Ramos (cell line): ENCODE measurements around the gene FCHO1.

Experiments used
- in situ Hi-C: fragments of 300-500 bp; cut with MboI; formaldehyde crosslinking; loops from one replicate; pipeline ENCODE4 v1.14.3; 2022; ENCODE audit warnings: low sequenced_read_pairs; ENCODE audit not compliant: unreplicated experiment

The FCHO1 gene, protein sequence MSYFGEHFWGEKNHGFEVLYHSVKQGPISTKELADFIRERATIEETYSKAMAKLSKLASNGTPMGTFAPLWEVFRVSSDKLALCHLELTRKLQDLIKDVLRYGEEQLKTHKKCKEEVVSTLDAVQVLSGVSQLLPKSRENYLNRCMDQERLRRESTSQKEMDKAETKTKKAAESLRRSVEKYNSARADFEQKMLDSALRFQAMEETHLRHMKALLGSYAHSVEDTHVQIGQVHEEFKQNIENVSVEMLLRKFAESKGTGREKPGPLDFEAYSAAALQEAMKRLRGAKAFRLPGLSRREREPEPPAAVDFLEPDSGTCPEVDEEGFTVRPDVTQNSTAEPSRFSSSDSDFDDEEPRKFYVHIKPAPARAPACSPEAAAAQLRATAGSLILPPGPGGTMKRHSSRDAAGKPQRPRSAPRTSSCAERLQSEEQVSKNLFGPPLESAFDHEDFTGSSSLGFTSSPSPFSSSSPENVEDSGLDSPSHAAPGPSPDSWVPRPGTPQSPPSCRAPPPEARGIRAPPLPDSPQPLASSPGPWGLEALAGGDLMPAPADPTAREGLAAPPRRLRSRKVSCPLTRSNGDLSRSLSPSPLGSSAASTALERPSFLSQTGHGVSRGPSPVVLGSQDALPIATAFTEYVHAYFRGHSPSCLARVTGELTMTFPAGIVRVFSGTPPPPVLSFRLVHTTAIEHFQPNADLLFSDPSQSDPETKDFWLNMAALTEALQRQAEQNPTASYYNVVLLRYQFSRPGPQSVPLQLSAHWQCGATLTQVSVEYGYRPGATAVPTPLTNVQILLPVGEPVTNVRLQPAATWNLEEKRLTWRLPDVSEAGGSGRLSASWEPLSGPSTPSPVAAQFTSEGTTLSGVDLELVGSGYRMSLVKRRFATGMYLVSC

DNA sequence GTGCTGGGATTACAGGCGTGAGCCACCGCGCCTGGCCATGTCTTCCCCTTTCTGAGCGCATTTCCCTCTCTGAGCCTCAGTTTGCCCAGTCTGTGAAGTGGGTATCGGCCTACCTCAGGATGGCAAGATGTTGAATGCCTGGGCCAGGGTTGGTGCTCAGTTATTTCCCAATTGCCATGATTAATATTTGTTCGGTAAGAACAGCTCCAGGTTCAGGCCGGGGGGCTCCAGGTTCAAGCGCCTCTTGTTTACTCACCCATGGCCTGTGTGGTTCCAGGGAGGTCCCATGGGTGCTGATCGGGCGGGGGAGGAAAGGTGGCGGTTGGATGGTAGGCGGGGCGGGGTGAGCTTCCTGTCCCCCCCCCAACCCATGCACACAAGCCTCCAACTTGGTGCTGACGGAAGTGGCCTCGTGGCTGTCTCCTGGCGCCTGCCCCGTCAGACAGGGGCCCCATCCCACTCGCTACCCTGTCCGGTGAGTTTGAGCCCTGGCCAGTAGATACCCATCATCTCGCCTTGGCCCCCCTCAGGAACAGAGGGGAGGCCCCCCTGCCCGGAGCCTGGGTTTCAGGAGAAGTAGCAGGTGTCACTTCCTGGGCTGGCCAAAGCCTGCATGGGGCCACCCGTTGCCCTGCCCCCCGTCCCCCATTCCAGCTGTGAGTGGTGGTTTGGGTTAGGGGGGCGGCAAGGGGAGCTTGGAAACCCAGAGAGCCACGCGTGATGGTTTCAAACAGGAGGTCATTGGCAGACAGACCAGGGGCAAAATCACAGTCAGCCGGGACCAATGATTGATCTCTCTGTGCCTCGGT, at the start of gene FCHO1:
TSS of gene FCHO1 (plus strand) at position 375 of the 809 bp plus-strand sequence. CDS start 3,688 bp downstream, outside the sequence.
- in situ Hi-C loops = no loop called here

DNA sequence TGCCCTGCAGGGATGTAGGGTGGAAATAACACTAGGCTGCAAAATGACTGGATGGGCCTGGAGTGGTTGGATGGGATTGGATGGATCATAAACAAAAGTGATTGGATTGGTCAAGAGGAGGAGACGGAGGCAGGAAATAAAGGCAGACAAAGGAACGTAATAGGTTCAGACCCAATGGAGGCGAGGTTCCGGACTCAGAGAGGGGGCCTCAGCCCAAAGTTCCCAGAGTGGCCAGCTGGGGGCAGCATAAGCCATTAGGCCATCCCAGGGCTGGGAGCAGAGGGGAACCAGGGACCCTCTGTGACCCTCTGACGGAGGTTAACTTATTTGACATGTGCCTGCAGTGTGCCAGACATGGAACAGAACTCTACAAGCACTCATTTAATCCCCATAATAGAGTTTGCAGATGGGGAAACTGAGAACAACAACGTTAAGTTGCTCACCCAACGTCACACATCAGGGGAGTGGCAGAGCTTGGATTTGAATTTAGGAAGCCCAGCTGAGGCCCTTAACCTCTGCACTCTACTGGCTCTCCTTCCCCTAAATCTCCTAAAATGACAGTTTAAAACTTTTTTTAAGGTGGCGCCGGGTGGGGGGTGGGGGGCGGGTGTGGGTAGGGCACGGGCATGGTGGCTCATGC, 47.3 kb upstream of the FCHO1 start:
- in situ Hi-C loops = loop anchor here (10.0 kb wide), 1 partner anchor 151 kb away; the partner anchor contains the start of gene RPL18A

DNA sequence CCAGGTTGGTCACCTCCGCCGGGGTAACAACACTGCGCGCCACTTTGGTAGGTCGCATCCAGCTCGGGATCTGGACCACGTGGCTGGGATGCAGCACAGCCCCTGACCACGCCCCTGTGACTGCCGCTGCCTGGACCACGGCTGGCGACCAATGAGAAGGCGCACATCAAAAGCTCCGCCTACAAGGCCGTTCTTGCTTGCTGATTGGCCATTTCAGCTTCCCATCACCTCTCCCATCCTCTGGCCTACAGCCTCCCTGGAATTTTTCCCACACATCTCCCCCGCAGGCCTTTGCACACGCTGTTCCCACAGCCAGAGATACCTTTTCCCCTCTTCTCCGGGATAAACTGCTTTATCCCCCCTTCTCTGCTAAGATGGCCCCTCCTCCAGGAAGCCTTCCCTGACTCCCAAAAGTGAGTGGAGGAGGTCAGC, 44.5 kb upstream of the FCHO1 start:
- in situ Hi-C loops = loop anchor here (10.0 kb wide), 1 partner anchor 148 kb away; the partner anchor contains the start of gene RPL18A

DNA sequence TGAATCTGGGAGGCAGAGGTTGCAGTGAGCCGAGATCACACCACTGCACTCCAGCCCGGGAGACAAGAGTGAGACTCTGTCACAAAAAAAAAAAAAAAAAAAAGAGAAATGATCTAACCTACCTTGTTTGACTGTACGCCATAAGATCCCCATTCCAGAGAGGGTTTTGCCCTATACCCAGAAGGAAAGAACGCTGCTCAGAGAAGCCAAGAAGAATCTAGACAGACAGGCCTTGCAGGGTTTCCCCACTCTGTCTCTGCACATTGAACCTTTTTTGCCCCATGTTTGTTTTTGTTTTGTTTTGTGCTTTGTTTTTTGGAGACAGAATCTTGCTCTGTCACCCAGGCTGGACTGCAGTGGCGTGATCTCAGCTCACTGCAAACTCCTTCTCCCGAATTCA, 39.4 kb upstream of the FCHO1 start:
- in situ Hi-C loops = no loop called here

DNA sequence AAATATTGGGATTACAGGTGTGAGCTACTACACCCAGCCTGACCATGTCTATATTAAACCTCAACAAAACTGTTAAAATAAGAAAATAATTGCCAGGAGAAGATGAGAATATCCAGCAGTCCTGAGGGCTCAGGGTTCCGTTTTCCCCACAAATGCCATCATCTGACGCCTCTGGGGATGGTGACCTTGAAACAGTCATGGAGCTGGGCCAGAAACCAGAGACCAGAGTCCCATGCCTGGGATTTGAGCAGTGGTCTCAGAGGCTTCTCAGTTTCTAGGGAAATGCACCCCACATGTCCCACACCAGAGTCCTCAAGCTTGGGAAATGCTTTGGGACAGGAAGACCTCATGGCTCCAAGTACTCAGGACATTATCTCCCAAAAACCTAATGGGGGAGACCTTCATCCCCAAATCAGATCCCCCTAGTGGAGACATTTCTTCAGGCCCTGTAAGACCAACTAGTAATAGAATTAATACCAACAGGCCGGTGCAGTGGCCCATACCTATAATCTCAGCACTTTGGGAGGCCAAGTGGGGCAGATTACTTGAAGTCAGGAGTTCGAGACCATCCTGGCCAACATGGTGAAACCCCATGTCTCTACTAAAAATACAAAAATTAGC, 34.9 kb upstream of the FCHO1 start:
- in situ Hi-C loops = no loop called here

DNA sequence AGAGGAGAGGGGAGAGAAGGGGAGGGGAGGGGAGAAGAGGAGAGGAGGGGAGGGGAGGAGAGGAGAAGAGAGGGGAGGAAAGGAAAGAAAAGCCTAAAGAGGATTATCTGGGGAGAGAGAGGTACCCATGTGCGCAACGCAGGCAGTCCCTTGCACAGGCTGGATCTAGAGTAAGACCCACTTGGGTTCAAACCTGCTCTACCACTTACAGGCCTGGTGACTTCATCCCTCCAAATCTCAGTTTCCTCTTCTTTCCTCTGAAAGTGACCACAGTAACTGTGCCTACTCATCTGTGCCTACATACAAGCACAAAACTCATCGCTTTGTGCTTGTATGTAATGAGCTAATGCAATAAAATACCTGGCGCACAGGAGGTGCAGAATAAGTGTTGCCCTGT, 32.7 kb upstream of the FCHO1 start:
- in situ Hi-C loops = no loop called here

DNA sequence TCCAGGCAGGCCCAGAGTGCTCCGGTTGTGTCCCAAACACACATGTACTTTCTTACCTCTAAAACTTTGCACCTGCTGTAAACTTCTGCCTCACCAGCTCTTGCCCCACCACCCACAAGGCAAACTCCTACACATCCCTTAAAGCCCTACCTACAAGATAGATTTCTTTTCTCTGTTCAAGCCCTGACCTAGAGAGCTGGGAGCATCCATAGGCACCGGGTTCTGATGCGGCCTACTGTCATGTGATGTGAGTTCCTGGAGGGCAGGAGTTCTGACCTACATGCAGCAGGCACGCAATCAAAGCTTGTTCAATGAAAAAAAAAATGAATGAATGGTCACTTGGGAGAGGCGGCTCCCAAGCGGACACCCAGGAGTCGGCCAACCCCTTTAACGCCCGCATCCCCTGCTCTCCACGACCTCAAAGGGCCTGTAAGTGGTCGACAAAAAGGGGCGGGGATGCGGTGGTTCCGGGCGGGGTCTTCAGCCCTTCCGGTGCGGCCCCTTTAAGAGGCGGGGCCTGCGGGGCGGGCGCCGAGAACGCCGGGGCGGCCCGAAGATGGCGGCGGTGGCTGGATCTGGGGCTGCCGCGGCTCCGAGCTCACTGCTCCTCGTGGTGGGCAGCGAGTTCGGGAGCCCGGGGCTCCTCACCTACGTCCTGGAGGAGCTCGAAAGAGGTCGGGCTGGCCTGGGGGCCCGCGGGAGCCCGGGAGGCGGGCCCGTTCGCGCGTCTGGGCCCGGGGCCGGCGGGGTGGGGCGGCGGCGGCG, 32.1 kb upstream of the FCHO1 start, which contains the start of gene MAP1S:
TSS of gene MAP1S (plus strand) at position 534 of the 765 bp plus-strand sequence. CDS start at position 557, 23 bp downstream.
- in situ Hi-C loops = no loop called here

DNA sequence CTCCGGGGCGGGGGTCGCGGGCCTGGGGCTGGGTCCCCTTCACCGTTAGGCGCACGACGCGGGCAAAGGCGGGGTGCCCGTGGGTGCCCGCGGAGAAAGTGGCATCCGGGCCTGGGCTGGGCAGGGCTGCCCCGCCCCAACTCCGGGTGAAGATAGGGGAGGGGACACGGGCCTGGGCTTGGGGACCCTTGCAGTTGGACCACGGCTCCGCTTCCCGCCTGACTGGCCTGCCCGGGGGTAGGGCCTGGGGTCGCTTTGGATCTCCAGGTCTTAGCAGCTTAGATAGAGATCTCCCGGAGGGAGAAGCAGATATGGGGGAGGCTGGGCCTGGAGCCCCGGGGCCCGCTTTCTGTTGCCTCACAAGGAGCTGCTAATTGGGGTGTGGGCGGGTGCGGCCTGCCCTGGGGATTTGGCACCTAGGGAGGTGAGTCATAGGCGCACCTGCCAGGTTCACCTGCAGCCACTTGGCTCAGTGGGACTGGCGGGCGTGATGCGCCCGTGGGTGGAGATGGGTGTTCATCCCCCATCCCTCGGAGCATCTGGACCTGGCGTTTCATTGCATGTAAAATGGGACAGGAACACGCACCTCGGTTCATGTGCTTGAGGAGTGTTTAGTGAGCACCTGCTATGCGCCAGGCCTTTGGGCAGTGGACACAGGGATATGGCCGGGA, 31.4 kb upstream of the FCHO1 start:
- in situ Hi-C loops = loop anchor here (5.0 kb wide), 1 partner anchor 47 kb away; no protein-coding TSS in a partner anchor

DNA sequence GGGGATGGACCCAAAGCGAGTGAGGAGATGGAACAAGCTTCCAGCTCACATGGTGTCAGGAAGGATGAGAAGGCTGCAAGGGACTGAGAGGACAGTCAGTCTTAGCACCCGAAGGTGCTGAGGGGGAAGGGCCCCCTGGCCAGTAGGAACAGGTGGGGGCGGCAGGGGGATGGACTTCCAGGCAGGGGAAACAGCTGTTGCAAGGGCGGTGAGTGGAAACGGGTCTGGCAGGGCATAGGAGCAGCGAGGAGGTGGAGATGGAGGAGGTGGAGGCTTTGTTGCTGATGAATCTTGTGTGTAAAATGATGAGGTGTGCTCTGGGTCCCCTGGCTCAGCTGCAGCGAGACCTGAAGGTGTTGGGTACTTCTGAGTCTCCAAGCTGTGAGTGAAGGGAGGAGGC, 30.8 kb upstream of the FCHO1 start:
- in situ Hi-C loops = loop anchor here (5.0 kb wide), 1 partner anchor 47 kb away; no protein-coding TSS in a partner anchor

DNA sequence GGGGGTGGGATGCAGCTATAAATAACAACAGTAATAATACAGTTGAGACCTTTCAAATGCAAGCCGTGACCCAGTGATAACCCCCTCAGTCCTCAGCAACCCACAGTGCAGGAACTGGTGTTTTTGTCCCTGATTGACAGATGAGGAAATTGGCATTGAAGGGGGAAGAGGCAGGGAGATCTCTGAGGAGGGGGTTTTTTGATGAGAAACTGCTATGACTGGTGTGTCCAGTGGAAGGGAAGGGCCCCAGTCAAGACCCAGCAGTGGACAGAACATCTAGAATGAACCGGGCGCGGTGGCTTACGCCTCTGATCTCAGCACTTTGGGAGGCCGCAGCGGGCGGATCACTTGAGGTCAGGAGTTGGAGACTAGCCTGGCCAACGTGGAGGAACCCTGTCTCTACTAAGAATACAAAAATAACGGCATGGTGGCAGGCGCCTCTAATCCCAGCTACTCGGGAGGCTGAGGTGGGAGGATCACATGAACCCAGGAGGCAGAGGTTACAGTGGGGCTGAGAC, 30.1 kb upstream of the FCHO1 start:
- in situ Hi-C loops = loop anchor here (5.0 kb wide), 1 partner anchor 46 kb away; no protein-coding TSS in a partner anchor

DNA sequence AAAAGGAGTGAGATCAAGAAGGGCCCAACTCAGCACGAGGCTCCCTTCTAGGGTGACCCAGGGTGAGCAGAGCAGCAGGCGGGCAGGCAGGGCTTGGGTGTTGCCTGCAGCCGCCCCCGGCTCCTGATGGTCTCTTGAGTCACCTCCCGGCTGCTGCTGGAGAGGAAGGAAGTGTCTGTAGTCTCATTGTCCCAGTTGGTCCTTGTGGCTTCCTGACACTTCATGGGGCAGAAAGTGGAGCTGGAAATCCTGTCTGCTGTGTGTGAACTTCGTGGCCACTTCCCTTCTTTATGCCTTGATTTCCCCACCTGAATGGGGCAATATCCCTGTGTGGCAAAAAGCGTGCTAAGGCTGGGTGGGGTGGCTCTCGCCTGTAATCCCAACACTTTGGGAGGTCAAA, 29.5 kb upstream of the FCHO1 start:
- in situ Hi-C loops = loop anchor here (5.0 kb wide), 1 partner anchor 45 kb away; no protein-coding TSS in a partner anchor

DNA sequence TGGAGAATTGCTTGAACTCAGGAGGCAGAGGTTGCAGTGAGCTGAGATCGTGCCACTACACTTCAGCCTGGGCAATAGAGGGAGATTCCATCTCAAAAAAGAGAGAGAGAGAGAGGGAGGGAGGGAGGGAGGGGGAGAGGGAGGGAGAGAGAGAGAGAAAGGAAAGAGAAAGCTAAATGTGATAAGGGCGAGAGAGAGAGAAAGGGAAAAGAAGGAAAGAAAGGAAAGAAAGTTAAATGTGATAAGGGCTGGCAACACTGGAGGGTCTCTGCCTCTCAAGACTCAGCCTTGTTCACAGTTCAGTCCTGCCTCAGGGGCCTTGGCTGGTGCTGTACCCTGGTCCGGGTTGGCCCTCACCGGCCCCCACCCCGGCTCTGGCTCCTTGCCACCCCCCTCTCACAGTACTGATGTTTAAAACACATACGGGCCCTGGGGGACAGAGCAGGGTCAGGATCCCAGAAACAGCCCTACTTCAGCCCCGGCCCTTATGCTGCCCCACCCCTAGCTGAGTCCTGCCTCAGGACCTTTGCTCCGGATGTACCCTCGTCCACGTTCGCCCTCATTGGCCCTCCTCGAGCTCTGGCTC, 28.5 kb upstream of the FCHO1 start:
- in situ Hi-C loops = loop anchor here (5.0 kb wide), 1 partner anchor 45 kb away; no protein-coding TSS in a partner anchor

DNA sequence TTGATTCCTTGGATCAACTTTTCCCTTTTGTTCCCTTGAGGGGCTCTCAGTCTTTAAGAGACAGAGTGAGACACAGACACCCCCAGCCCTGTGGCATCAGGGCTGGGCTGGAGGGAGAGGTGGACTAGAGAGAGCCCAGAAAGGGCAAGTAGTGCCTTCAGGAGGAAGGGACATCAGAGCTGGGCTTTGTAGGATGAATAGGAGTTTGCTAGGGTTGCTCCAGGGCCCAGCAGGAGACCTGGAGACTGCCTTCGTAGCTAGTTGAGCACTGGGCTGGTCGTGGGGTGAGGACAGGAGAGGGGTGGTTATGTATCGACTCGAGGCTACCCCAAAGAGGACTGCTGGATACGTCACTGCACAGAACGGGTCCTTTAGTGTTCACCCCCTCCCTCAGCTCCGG, 26.6 kb upstream of the FCHO1 start:
- in situ Hi-C loops = loop anchor here (5.0 kb wide), 1 partner anchor 43 kb away; no protein-coding TSS in a partner anchor

DNA sequence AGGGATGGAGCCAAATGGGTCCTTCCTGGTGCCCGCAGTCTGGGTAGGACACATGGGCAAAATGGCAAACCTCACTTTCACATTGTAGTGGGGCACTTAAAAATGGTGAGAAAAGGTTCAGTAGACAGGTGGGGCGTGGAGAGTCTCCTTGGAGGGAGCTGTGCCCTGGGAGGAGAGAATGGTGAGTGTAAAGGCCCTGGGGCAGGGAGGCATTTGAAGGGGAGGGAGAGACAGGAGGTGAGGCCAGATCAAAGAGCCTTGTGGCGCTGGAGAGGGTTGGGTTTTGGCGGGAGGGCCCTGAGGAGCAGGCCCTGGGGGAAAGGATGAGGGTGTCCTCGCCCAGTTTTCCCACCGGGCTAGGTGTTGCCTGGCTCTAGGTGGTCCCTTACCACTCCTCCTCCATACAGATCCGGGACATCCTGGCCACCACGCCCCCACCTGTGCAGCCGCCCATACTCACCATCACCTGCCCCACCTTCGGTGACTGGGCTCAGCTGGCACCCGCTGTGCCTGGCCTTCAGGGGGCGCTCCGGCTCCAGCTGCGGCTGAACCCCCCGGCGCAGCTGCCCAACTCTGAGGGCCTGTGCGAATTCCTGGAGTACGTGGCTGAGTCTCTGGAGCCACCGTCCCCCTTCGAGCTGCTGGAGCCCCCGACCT, 25.7 kb upstream of the FCHO1 start:
- in situ Hi-C loops = no loop called here

DNA sequence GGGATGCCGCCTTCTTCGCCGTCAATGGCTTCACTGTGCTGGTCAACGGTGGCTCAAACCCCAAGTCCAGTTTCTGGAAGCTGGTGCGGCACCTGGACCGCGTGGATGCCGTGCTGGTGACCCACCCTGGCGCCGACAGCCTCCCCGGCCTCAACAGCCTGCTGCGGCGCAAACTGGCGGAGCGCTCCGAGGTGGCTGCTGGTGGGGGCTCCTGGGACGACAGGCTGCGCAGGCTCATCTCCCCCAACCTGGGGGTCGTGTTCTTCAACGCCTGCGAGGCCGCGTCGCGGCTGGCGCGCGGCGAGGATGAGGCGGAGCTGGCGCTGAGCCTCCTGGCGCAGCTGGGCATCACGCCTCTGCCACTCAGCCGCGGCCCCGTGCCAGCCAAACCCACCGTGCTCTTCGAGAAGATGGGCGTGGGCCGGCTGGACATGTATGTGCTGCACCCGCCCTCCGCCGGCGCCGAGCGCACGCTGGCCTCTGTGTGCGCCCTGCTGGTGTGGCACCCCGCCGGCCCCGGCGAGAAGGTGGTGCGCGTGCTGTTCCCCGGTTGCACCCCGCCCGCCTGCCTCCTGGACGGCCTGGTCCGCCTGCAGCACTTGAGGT, 25.0 kb upstream of the FCHO1 start:
- in situ Hi-C loops = no loop called here
